Coronary artery (tissue), 2 donors: Measurements from ENCODE around the gene MYO16.
"Not testable (repeated sequence)": the region's sequence is repeated elsewhere in the genome, so short reads cannot be mapped to it uniquely, and the experiment has no call there.

Experiments used
- DNase-seq: peaks from one replicate; pipeline ENCODE4 v3.0.0-alpha.2; 2017; ENCODE audit warnings: low spot score
- H3K27ac ChIP-seq, 2 donors: fragments of 200-600 bp; sonication (generic); one replicate each; pipeline ENCODE4 v1.5.1; 2016 to 2019
- H3K4me3 ChIP-seq: fragments of 200-600 bp; sonication (generic); 2 replicates; pipeline ENCODE4 v1.5.1; 2016; ENCODE audit warnings: mild to moderate bottlenecking, moderate library complexity
- TF ChIP-seq, protein P1 (sequence below): fragments of 200-600 bp; sonication (generic); IDR thresholded peaks from one replicate; pipeline ENCODE4 v1.5.1; 2019; ENCODE audit warnings: antibody characterized with exemption

MYO16 gene

DNA sequence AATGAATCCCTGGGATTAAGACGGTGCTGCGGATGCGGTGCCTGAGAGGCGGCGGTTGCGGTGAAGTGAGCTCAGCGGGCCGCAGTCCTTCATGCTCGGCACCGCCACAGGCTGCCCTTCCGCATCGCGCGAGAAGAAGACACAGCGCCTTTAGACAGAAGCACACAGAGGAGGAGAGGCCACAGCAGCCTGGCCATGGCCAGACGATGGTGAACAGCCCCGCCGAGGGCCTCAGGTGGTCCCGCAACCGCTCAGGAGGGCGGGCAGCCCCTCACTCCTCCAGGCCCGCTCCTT, 459.2 kb downstream of the MYO16 start:
- Histone ChIP-seq H3K4me3 (no peak overlapping the region), H3K27ac (no peak overlapping the region)
- DNase-seq = no peak
- TF ChIP-seq, protein P1, sequence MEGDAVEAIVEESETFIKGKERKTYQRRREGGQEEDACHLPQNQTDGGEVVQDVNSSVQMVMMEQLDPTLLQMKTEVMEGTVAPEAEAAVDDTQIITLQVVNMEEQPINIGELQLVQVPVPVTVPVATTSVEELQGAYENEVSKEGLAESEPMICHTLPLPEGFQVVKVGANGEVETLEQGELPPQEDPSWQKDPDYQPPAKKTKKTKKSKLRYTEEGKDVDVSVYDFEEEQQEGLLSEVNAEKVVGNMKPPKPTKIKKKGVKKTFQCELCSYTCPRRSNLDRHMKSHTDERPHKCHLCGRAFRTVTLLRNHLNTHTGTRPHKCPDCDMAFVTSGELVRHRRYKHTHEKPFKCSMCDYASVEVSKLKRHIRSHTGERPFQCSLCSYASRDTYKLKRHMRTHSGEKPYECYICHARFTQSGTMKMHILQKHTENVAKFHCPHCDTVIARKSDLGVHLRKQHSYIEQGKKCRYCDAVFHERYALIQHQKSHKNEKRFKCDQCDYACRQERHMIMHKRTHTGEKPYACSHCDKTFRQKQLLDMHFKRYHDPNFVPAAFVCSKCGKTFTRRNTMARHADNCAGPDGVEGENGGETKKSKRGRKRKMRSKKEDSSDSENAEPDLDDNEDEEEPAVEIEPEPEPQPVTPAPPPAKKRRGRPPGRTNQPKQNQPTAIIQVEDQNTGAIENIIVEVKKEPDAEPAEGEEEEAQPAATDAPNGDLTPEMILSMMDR = no peak

DNA sequence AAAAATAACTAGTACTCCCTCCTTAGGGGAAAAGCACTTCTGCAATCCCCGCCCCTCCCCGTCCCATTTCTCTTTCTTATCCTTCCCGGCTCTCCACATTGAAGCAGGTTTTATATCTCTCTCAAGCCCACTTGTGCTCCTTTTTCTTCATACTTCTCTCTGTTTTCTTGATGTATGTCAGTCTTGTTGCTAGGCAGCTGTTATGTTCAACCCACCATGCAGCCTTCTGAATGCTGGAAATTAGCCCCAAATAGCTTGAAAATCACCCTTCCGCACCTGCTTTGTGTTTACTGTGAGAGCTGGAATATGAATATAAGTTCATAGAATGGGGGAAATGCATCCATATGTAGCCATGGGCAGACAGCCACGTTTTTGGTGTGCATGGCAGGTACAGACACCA, 461.4 kb downstream of the MYO16 start:
- no peak for DNase-seq
- Histone ChIP-seq H3K4me3 (no peak overlapping the region), H3K27ac (no peak overlapping the region)
- TF ChIP-seq, protein P1 = no peak

DNA sequence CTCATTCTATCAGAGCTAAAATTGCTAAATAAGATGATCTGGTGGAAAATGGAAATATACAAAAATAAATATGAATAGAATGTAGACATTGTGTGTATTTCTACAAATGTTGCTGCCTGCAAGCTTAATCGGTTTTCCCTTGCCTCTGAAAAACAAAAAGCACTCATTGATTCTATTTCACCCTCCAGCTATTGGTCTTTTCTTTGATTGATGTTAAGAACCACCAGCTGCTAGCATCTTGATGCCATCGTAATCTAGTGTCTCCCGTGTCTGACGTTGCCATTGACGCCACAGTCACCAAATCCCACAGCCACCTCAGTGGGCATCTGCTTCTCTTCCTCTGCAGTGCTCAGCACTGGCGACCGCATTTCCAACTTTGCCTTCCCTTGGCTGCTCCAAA, 461.8 kb downstream of the MYO16 start:
- no peak for DNase-seq
- Histone ChIP-seq H3K4me3 (no peak overlapping the region), H3K27ac (no peak overlapping the region)
- TF ChIP-seq, protein P1 = no peak

DNA sequence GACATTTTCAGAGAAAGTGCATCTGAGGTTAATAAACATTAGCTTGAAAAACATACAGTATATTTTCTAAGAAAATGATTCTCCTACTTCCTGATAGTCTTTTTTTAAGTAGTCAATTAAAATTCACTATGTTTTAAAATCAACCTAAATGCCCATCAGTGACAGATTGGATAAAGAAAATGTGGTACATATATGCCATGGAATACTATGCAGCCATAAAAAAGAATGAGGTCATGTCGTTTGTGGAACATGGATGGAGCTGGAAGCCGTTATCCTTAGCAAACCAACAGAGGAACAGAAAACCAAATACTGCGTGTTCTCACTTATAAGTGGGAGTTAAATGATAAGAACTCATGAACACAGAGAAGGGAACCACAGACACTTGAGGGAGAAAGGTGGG, 462.8 kb downstream of the MYO16 start:
- H3K27ac ChIP-seq, H3K4me3 ChIP-seq, DNase-seq: not testable (repeated sequence)

DNA sequence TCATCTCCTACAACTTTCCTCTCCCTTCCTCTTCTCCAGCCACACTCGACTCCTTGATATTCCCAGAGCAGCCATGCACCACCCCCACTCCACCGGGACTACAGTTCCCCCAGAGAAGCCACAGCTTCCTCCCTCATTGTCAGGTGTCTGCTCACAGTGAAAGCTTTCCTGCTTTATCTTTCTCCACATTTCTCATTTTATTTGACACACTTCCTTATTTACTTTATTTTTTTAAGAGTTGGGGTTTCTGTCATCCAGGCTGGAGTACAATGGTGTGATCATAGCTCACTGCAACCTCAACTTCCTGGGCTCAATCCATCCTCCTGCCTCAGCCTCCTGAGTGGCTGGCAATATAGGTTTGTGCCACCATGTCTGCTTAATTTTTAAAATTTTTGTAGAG, 464.6 kb downstream of the MYO16 start:
- no peak overlapping the region for H3K27ac ChIP-seq
- TF ChIP-seq, protein P1 = no peak
- DNase-seq = no peak
- H3K4me3 ChIP-seq = no peak overlapping the region

DNA sequence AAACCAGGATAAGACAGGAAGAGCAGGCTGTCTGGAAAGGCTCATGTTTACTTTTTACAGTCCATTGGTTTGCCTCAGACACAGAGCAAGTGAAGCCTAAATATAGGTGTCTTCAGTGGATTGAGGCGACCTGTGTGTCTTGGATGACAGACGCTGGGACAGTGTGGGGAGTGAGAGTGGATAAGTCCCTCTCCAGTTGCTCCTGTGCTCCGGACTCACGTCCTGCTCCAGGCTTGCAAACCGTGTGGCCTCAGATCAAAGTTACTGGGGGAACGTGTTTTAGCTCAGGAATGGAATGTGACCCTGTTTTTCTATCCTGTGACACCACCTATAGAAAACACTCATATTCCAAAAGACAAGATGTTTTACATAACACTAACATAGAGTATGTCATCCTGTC, 465.7 kb downstream of the MYO16 start:
- TF ChIP-seq, protein P1 = no peak
- H3K4me3 ChIP-seq = no peak overlapping the region
- DNase-seq = no peak
- H3K27ac ChIP-seq = no peak overlapping the region

DNA sequence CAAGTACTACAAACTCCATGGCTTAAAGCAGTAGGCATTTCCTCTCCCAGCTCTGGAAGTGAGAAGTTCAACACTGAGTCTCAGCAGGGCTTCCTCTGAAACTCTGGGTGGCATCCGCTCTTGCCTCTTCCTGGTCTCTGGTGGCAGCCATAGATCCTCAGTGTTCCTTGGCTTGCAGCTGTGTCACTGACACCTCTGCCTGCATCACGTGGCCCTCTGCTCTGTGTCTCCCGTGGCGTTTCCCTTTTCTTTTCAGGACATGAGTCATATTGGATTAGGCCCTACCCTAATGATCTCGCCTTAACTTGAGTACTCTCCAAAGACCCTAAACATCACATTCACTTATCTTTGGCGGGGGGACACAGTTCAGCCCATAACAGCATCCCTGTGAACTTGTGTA, 466.7 kb downstream of the MYO16 start:
- Histone ChIP-seq H3K4me3 (no peak overlapping the region), H3K27ac (no peak overlapping the region)
- TF ChIP-seq, protein P1 = no peak
- no peak for DNase-seq

DNA sequence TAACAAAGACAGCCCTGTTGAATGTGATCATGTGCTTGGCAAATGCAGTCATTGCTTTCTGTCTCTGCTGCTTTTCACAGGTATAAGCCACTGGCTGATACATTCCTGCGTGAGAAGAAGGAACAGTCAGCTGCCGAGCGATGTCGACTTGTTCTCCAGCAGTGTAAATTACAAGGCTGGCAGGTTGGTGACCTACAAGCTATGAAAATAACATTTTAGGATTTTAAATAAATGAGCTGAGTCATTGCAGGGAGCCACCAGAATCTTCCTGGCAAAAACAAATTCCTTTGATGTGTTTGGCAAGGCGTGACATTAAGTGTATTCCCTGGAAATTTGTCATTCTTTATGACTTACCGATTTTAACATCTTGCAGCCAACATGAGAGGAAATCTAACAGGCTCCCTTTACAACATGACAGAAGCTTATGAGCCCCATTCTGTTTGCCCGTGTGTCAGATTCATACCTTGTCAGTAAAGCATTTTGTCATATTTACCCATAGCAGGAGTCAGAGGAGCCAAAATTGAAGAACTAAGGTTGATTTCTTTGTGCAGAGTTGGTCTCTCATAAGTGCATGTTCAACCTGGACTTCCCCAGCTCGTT, 471.4 kb downstream of the MYO16 start:
- H3K4me3 ChIP-seq = no peak overlapping the region
- DNase-seq = no peak
- H3K27ac ChIP-seq = no peak overlapping the region
- TF ChIP-seq, protein P1 = no peak
